Stimulated activated effector memory CD8-positive, alpha-beta T cell treated with anti-CD3 and anti-CD28 coated beads, Interleukin-12 subunit alpha, Interleukin-12 subunit beta, amount 100 ng/mL, for 72 hours (primary cell): ENCODE measurements around the gene HOXC4.
"Not testable (repeated sequence)": the region's sequence is repeated elsewhere in the genome, so short reads cannot be mapped to it uniquely, and the experiment has no call there.

Source experiments
- ATAC-seq: fragments of 150-1000 bp; cut with Tn5 transposase; 2 replicates; pipeline ENCODE4 v1.10.0; 2021
- DNase-seq, 2 donors: peaks; one replicate each; pipeline ENCODE4 v3.0.0; 2021 to 2022; ENCODE audit warnings: low spot score in 2 of 2
- H3K27ac Mint-ChIP-seq: one replicate; pipeline ENCODE4 v1.8.0; 2022; ENCODE audit warnings: mild to moderate bottlenecking, mixed read lengths
- H3K36me3 Mint-ChIP-seq: one replicate; pipeline ENCODE4 v1.8.0; 2022; ENCODE audit warnings: mild to moderate bottlenecking, mixed read lengths
- H3K4me1 Mint-ChIP-seq: one replicate; pipeline ENCODE4 v1.8.0; 2022; ENCODE audit warnings: mixed read lengths
- H3K4me3 Mint-ChIP-seq: one replicate; pipeline ENCODE4 v1.8.0; 2022; ENCODE audit warnings: mild to moderate bottlenecking, mixed read lengths
- H3K9me3 Mint-ChIP-seq: one replicate; pipeline ENCODE4 v1.8.0; 2022; ENCODE audit warnings: mixed read lengths

Gene HOXC4

DNA sequence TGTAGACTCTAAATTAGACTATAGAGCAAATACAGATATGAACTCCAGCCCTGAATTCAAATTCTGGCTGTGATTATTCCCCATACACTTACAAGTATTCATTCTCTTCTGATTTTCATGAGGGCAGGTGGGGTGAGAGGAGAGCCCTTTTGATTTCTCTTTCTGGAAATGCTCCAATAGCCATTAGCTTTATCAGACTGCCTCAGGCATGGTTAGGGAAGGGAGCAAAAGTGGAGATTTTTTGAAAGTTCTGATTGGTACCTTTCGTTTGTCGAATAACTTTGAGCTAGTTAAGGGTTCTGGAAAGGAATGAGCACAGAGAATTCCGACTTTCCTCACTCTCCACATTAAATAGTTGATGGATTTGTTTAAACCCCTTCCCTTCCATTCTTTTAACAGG is 13.0 kb upstream of the HOXC4 start:
- Mint-ChIP-seq H3K4me1 (no peaks in the 10 kb centered on the region), H3K36me3 (no peaks in the 10 kb centered on the region), H3K27ac (no peak overlapping the region), H3K9me3 (no peaks in the 10 kb centered on the region), H3K4me3 (no peak overlapping the region)
- DNase-seq (no peak), ATAC-seq (no peak)

GRCh38 chr12:54041097-54041690 is 12.4 kb upstream of the HOXC4 start:
- no peak for ATAC-seq
- H3K9me3 Mint-ChIP-seq = no peaks in the 10 kb centered on the region
- H3K27ac Mint-ChIP-seq = no peak overlapping the region
- H3K4me3 Mint-ChIP-seq = no peak overlapping the region
- H3K36me3 Mint-ChIP-seq = no peaks in the 10 kb centered on the region
- no peak for DNase-seq
- no peaks in the 10 kb centered on the region for H3K4me1 Mint-ChIP-seq

- ATAC-seq, DNase-seq, H3K9me3 Mint-ChIP-seq, H3K4me1 Mint-ChIP-seq, H3K36me3 Mint-ChIP-seq, H3K27ac Mint-ChIP-seq, H3K4me3 Mint-ChIP-seq: not testable (repeated sequence)
Measured at GRCh38 chr12:54042033-54042432, 11.6 kb upstream of the HOXC4 start.

DNA sequence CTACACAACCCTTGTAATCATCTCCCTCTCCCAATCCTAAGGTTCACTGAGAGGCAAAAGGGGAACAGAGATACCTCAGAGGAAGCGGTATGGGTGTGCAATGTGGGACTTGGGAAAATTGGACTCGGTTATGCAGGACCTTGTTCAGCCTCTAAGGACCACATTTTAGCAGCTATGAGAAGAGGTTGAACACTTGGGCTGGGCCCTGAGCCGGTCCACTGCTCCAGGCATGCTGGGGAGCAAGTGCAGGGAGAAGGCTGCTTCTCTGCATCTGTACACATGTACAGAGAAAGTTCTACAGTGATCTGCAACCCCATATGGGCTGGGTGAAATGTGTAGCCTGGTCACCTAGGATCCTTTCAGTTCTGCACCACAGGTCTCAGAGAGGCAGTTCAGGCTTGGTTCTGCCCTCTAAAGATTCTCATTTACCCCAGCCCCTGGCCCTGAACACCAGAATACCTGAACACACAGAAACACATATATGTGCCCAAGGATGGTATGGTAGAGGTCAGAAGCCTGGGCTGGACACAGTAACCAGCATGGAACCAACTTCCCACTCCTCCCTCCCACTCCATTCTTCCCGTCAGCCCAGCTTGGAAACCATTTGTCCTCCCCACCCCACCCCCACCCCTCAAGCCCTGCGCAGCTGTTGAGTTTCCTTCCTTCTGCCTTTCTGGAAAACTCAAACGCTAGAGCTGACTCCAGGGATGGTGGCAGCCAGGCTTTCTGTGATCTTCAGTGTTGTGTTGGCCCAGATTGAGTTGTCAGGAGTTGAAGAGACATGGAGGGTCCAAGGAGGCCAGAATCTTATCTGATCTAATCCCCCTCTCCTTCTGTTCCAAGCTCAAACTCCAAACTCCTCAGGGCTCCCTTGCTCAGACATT is 10.4 kb upstream of the HOXC4 start:
- Mint-ChIP-seq H3K4me3 (no peak overlapping the region), H3K4me1 (peaks cover 6% of the 10 kb centered on the region), H3K36me3 (no peaks in the 10 kb centered on the region), H3K9me3 (no peaks in the 10 kb centered on the region), H3K27ac (no peak overlapping the region)
- no peak for ATAC-seq
- DNase-seq = no peak

GRCh38 chr12:54044425-54045103 is 9.1 kb upstream of the HOXC4 start:
- ATAC-seq = no peak
- H3K36me3 Mint-ChIP-seq = no peaks in the 10 kb centered on the region
- no peak overlapping the region for H3K27ac Mint-ChIP-seq

DNA sequence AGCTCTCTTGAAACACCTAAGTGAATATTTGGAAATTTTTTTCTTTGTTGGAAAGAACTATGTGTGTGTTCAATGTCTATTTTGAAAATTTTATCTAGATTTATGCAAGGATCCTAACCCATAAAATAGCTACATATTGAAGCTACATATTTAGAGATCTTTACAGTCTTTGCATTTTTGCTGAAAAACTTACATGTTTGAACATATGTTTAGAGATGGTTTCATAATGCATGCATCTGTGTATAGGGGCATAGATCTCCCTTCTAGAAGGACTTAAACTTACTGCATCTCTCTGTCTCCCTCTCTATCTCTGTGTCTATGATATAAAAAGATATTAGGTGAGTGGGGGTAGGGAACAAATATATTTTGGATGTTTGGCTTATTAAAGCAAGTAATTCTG is 8.2 kb upstream of the HOXC4 start:
- H3K4me1 Mint-ChIP-seq = peaks cover 11% of the 10 kb centered on the region
- no peak for ATAC-seq
- no peak for DNase-seq
- no peak overlapping the region for H3K4me3 Mint-ChIP-seq
- no peak overlapping the region for H3K27ac Mint-ChIP-seq
- H3K36me3 Mint-ChIP-seq = no peaks in the 10 kb centered on the region
- no peaks in the 10 kb centered on the region for H3K9me3 Mint-ChIP-seq

More at GRCh38 chr12:54044425-54045103, 9.1 kb upstream of the HOXC4 start:
- Mint-ChIP-seq H3K9me3 (no peaks in the 10 kb centered on the region), H3K4me1 (peaks cover 6% of the 10 kb centered on the region), H3K4me3 (no peak overlapping the region)
- no peak for DNase-seq

- Mint-ChIP-seq H3K36me3 (no peaks in the 10 kb centered on the region), H3K4me3 (no peak overlapping the region), H3K27ac (no peak overlapping the region), H3K4me1 (peaks cover 12% of the 10 kb centered on the region), H3K9me3 (no peaks in the 10 kb centered on the region)
- DNase-seq = no peak
- no peak for ATAC-seq
Measured at GRCh38 chr12:54045868-54046521, 7.6 kb upstream of the HOXC4 start.

- Mint-ChIP-seq H3K4me3 (peak overlapping the region; percentile 44), H3K4me1 (peaks cover 20% of the 10 kb centered on the region), H3K36me3 (no peaks in the 10 kb centered on the region), H3K9me3 (no peaks in the 10 kb centered on the region), H3K27ac (no peak overlapping the region)
- DNase-seq = no peak
- peak; percentile 31 for ATAC-seq
Measured at GRCh38 chr12:54046809-54047159, 6.9 kb upstream of the HOXC4 start.

DNA sequence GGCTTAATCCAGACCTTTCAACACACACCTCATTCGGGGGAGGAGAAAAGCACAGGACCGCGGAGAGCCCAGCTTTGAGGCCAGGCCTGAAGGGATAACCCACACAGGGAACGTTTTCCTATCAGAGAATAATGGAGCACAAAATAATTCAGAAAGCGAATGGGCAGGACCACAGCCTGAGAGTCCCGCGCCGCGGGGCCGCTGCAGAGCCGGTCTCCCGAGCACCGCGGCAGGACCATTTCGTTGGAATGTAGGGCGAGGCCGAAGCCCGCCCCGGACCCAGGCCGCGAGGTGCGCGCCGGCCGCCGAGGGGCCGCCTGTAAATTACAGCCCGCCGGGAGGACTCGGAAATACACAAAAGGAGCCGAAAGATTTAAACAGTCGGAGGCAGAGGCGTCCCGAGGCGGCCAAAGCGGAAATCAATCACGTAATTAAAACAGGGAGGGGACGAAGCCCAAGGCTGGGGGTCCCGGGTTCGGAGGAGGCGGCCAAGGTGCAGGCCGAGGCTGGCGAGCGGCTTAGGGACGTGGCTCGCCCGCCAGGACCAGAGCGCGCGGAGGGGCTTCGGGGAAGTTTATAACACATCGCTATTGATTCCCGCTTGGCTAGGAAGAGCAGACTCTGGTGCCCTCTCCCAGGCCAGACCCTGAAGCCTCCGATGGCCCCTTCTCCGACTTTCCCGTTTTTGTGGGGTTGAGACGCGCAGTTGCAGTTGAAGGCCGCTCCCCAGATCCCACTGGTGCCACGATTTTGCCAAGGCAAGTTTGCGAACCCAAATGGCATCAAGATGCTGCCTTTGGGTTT is 6.3 kb upstream of the HOXC4 start:
- no peak for DNase-seq
- Mint-ChIP-seq H3K9me3 (no peaks in the 10 kb centered on the region), H3K4me3 (peak overlapping the region; percentile 44), H3K36me3 (no peaks in the 10 kb centered on the region), H3K4me1 (peaks cover 24% of the 10 kb centered on the region), H3K27ac (no peak overlapping the region)
- ATAC-seq = no peak

GRCh38 chr12:54047964-54048303 is 5.7 kb upstream of the HOXC4 start:
- H3K27ac Mint-ChIP-seq = no peak overlapping the region
- H3K4me3 Mint-ChIP-seq = peak overlapping the region; percentile 44
- peaks cover 29% of the 10 kb centered on the region for H3K4me1 Mint-ChIP-seq
- DNase-seq = no peak
- no peaks in the 10 kb centered on the region for H3K36me3 Mint-ChIP-seq
- ATAC-seq = no peak
- H3K9me3 Mint-ChIP-seq = no peaks in the 10 kb centered on the region

GRCh38 chr12:54048406-54049093 is 5.1 kb upstream of the HOXC4 start:
- H3K4me1 Mint-ChIP-seq = peaks cover 32% of the 10 kb centered on the region
- H3K27ac Mint-ChIP-seq = no peak overlapping the region
- no peak for ATAC-seq
- DNase-seq = no peak
- no peak overlapping the region for H3K4me3 Mint-ChIP-seq
- no peaks in the 10 kb centered on the region for H3K36me3 Mint-ChIP-seq
- no peaks in the 10 kb centered on the region for H3K9me3 Mint-ChIP-seq

- ATAC-seq (no peak), DNase-seq (no peak)
- H3K36me3 Mint-ChIP-seq = no peaks in the 10 kb centered on the region
- no peak overlapping the region for H3K4me3 Mint-ChIP-seq
- H3K27ac Mint-ChIP-seq = no peak overlapping the region
- peaks cover 32% of the 10 kb centered on the region for H3K4me1 Mint-ChIP-seq
- no peaks in the 10 kb centered on the region for H3K9me3 Mint-ChIP-seq
Measured at GRCh38 chr12:54049108-54049507, 4.5 kb upstream of the HOXC4 start.

- Mint-ChIP-seq H3K4me3 (peak overlapping the region; percentile 35), H3K4me1 (peaks cover 41% of the 10 kb centered on the region), H3K27ac (no peak overlapping the region), H3K9me3 (no peaks in the 10 kb centered on the region), H3K36me3 (no peaks in the 10 kb centered on the region)
- DNase-seq (no peak), ATAC-seq (no peak)
Measured at GRCh38 chr12:54050482-54050810, 3.2 kb upstream of the HOXC4 start.

DNA sequence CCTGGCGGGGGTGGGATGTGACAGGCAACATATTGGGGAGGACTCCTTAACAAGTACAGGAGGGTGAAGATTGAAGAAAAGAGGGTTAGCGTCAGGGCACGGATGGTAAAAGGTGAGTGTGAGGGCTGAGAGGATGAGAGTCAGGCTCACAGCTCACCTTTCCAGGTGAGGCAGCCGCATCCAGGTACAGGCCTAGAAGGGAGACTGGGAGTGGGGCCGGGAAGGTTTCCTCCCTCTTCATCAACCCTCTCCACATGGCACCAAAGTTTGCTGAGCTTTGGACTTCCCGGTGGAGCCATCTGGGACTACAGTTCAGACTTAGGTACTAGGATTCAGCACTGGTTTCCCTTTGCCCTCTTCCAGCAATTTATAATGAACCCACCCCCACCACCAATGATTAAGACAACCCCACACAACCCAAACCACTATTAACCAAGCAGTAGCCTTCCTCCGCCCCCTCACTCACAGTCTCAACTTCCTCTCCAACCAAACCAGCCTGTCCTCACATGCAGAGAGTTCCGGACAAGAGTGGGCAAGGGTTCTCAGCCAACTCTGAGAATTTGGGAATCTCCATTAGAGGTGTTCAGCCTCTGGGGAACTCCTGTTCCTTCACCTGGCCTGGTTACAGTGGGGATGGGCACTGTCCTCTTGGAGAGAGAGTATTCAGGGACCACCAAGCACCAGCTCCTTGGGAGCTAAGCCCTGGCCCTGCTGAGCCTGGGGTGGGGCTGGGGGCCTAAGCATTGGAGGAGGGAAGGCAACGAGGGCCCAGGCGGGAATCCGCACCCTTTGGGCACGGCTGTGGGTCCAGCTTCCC is 2.4 kb upstream of the HOXC4 start:
- Mint-ChIP-seq H3K36me3 (no peaks in the 10 kb centered on the region), H3K9me3 (no peaks in the 10 kb centered on the region), H3K27ac (no peak overlapping the region), H3K4me3 (no peak overlapping the region), H3K4me1 (peaks cover 41% of the 10 kb centered on the region)
- DNase-seq (no peak), ATAC-seq (no peak)
